SU-DHL-6 (cell line): Measurements from ENCODE around the gene NLGN1.

ENCODE experiments used
- H2AFZ ChIP-seq: fragments of 200-600 bp; sonication (generic); 2 replicates; pipeline ENCODE4 v1.6.1; 2014; ENCODE audit warnings: low read depth, mild to moderate bottlenecking, moderate library complexity, mixed read lengths, antibody characterized with exemption, low read length; ENCODE audit not compliant: severe bottlenecking
- H3F3A ChIP-seq: fragments of 200-600 bp; shearing (Covaris generic); 2 replicates; pipeline ENCODE4 v1.6.0; 2016; ENCODE audit warnings: antibody characterized with exemption, mild to moderate bottlenecking; ENCODE audit not compliant: insufficient read depth
- H3K27ac ChIP-seq: fragments of 200-600 bp; sonication (generic); 2 replicates; pipeline ENCODE4 v1.5.1; 2016; ENCODE audit warnings: low read depth, mild to moderate bottlenecking, low read length, moderate library complexity, mixed read lengths
- H3K27me3 ChIP-seq: fragments of 200-600 bp; sonication (generic), shearing (Covaris generic); 2 replicates; pipeline ENCODE4 v1.6.0; 2014; ENCODE audit warnings: mild to moderate bottlenecking, low read length
- H3K36me3 ChIP-seq: fragments of 200-600 bp; sonication (generic); 2 replicates; pipeline ENCODE4 v1.6.1; 2014; ENCODE audit warnings: mild to moderate bottlenecking, low read length, mixed read lengths
- H3K4me2 ChIP-seq: fragments of 300-600, 200-600 bp; shearing (Covaris generic), sonication (generic); 2 replicates; pipeline ENCODE4 v1.6.0; 2014; ENCODE audit warnings: low read length, low read depth, mild to moderate bottlenecking; ENCODE audit not compliant: poor library complexity, severe bottlenecking
- H3K4me3 ChIP-seq: fragments of 200-600 bp; sonication (generic); 2 replicates; pipeline ENCODE4 v1.5.1; 2014; ENCODE audit warnings: antibody characterized with exemption, low read length, mild to moderate bottlenecking, mixed read lengths; ENCODE audit not compliant: insufficient read depth, poor library complexity, severe bottlenecking
- H3K79me2 ChIP-seq: fragments of 200-600 bp; sonication (generic); 2 replicates; pipeline ENCODE4 v1.6.1; 2014; ENCODE audit warnings: mild to moderate bottlenecking, low read length, moderate library complexity; ENCODE audit not compliant: insufficient read depth
- H3K9ac ChIP-seq: fragments of 200-600 bp; sonication (generic); 2 replicates; pipeline ENCODE4 v1.7.0; 2014; ENCODE audit warnings: mild to moderate bottlenecking, low read length
- H3K9me2 ChIP-seq: fragments of 200-600 bp; sonication (generic); replicated peaks from 2 replicates; pipeline ENCODE4 v1.6.1; 2014; ENCODE audit warnings: low read length; ENCODE audit not compliant: insufficient read depth
- H3K9me3 ChIP-seq: fragments of 200-600 bp; sonication (generic); 2 replicates; pipeline ENCODE4 v1.6.1; 2014; ENCODE audit warnings: low read length, mixed read lengths; ENCODE audit not compliant: insufficient read depth
- H4K20me1 ChIP-seq: fragments of 200-600 bp; sonication (generic); 2 replicates; pipeline ENCODE4 v1.6.1; 2014; ENCODE audit warnings: low read depth, mild to moderate bottlenecking, antibody characterized with exemption, low read length, moderate library complexity, mixed read lengths
- CTCF ChIP-seq: fragments of 200-600 bp; sonication (generic); IDR thresholded peaks from one replicate; pipeline ENCODE4 v1.5.1; 2017; ENCODE audit warnings: antibody characterized with exemption, mild to moderate bottlenecking, low read length, moderate library complexity; ENCODE audit not compliant: insufficient read depth, poor library complexity, severe bottlenecking
- EZH2phosphoT487 ChIP-seq: fragments of 200-600 bp; sonication (generic), shearing (Covaris generic); conservative IDR thresholded peaks from 2 replicates; pipeline ENCODE4 v1.6.1; 2018; ENCODE audit warnings: mild to moderate bottlenecking, antibody characterized with exemption, low read length, moderate library complexity, mixed read lengths

NLGN1 gene

GRCh38 chr3:174253940-174254339 is 856.4 kb downstream of the NLGN1 start:
- Histone ChIP-seq H3K27me3 (no peaks in the 10 kb centered on the region), H3K9me2 (no peaks in the 10 kb centered on the region), H3K4me2 (no peak overlapping the region), H3K79me2 (no peaks in the 10 kb centered on the region), H3K9ac (no peak overlapping the region), H3K4me3 (no peak overlapping the region), H3K36me3 (no peaks in the 10 kb centered on the region), H4K20me1 (no peaks in the 10 kb centered on the region), H2AFZ (no peak overlapping the region), H3K9me3 (no peaks in the 10 kb centered on the region), H3K27ac (no peak overlapping the region), H3F3A (no peaks in the 10 kb centered on the region)
- no peak for TF ChIP-seq CTCF
- TF ChIP-seq EZH2phosphoT487, result no peak

- Histone ChIP-seq H3K79me2 (no peaks in the 10 kb centered on the region), H3F3A (no peaks in the 10 kb centered on the region), H3K27ac (no peak overlapping the region), H3K9me2 (no peaks in the 10 kb centered on the region), H3K9me3 (no peaks in the 10 kb centered on the region), H4K20me1 (no peaks in the 10 kb centered on the region), H3K27me3 (no peaks in the 10 kb centered on the region), H3K36me3 (no peaks in the 10 kb centered on the region), H2AFZ (no peak overlapping the region), H3K4me2 (no peak overlapping the region), H3K4me3 (no peak overlapping the region), H3K9ac (no peak overlapping the region)
- TF ChIP-seq CTCF (no peak), EZH2phosphoT487 (no peak)
These were observed 857.9 kb downstream of the NLGN1 start for GRCh38 chr3:174255454-174255853.

GRCh38 chr3:174266476-174266875 is 868.9 kb downstream of the NLGN1 start:
- H3K9me3 ChIP-seq, result no peaks in the 10 kb centered on the region
- TF ChIP-seq EZH2phosphoT487 (no peak), CTCF (no peak)
- no peaks in the 10 kb centered on the region for H3K9me2 ChIP-seq
- H4K20me1 ChIP-seq, result no peaks in the 10 kb centered on the region
- H3F3A ChIP-seq, result no peaks in the 10 kb centered on the region
- no peak overlapping the region for H3K9ac ChIP-seq
- no peaks in the 10 kb centered on the region for H3K27me3 ChIP-seq
- no peaks in the 10 kb centered on the region for H3K79me2 ChIP-seq
- no peak overlapping the region for H3K4me3 ChIP-seq
- H3K4me2 ChIP-seq, result no peak overlapping the region
- H3K36me3 ChIP-seq, result no peaks in the 10 kb centered on the region
- H2AFZ ChIP-seq, result no peak overlapping the region
- H3K27ac ChIP-seq, result no peak overlapping the region

GRCh38 chr3:174268061-174268460 is 870.5 kb downstream of the NLGN1 start:
- Histone ChIP-seq H3F3A (no peaks in the 10 kb centered on the region), H3K27ac (no peak overlapping the region), H3K4me3 (no peak overlapping the region), H2AFZ (no peak overlapping the region), H3K9me2 (no peaks in the 10 kb centered on the region), H3K79me2 (no peaks in the 10 kb centered on the region), H3K9ac (no peak overlapping the region), H3K4me2 (no peak overlapping the region), H3K36me3 (no peaks in the 10 kb centered on the region), H3K27me3 (no peaks in the 10 kb centered on the region), H3K9me3 (no peaks in the 10 kb centered on the region), H4K20me1 (no peaks in the 10 kb centered on the region)
- TF ChIP-seq CTCF, result no peak
- TF ChIP-seq EZH2phosphoT487, result no peak
